GM18502 (cell line): ENCODE results near the gene DNAH5.

Experiments
- ATAC-seq: cut with Tn5 transposase; IDR thresholded peaks from one replicate; pipeline ENCODE4 v1.9.1; 2021; ENCODE audit warnings: mild to moderate bottlenecking; ENCODE audit not compliant: unreplicated experiment, poor library complexity

DNAH5 gene

GRCh38 chr5:13745508-13745907, 199.0 kb downstream of the DNAH5 start:
- no peak for ATAC-seq

- no peak for ATAC-seq
These were observed 204.0 kb downstream of the DNAH5 start for GRCh38 chr5:13740471-13740870.

DNA sequence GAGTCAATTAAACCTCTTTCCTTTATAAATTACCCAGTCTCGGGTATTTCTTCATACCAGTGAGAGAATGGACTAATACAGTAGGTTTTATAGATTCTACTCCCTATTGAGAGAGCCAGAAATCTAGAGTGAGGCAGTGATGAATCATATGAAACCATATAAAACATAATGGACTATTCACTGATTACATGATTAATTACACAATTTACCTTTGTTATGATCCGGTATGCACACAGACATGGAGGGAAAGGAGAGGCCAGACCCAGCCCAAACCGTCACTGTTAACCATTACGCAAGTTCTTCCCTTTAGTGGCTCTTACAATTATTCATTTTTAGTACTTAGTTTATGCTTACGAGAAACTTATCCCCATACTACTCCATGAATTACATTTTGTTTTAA, 205.0 kb downstream of the DNAH5 start:
- no peak for ATAC-seq

DNA sequence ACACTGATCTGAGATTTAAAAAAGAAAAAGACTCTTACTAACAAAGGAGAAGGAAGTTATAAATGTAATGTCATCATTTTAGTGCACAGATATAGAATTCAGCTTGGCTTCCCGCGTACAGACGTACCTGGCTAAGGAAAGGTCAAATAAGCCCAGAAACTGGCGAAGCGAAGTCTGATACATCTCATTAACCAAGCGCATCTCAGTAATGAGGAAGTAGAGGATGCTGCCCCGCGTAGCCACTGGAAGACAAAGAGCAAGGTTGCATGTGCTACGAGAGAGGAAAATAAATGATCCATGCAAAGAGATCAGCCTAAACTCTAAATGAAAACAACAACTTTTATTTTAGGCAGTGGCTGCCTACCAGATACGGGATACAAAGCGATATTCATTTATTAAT, 208.8 kb downstream of the DNAH5 start:
- ATAC-seq: no peak

DNA sequence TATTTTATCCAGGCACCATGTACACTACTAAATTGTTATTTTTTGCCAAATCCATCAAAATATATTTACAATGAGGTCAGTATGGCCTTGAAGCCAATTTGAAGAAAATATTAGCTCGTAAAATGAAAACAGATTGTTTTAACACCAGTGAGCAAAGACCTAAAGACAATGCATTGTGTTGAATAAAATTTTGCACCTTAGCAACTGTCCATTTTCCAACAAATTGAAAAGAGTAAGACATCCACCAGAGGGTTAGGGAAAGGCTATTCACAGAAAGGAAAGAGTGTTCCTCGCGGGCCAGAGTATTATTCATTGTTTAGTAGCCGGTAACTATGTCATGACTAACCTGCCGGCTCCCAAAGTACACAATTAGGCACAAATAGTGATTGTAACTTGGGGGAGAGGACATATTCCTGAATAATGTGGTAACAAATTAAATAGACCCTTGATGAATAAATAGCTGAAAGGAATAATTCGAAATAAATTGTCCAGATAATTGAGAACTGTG, 213.3 kb downstream of the DNAH5 start:
- no peak for ATAC-seq

DNA sequence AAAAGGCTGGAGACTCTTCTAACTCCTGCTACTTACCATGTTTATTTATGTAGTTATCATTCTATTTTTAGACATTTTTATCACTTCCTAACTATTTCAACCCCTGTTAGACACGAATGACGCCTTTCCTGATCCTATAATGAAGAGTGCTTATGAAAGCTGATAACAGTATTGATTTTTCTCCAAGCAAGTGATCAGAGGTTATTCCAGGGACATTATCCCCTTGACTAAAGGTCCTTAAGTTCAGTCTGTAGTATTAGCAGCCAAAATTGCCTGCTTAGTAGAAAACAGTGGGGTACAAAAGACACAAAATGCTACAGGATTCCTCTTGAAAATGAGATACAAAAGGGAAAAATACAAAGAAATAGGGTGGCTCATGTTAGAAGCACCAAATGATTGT, 235.6 kb downstream of the DNAH5 start:
- ATAC-seq: no peak

DNA sequence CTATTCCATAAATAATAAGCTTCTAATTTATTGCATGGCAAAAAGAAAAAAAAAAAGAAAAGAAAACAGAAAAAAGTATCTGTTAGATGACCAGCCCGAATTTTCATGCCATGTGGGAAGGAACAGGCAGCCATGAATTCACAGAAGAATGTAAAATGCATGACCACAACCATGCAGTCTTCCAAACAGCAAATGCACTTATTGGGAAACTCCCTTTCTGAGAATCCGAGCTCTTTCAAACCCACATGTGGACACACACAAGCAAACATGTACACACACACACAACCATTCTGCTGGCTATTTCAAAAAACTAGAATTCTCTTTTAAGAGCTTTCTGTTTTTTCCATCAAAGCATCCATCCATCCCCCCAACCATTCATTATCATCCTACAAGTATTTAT, 236.1 kb downstream of the DNAH5 start:
- ATAC-seq: no peak

DNA sequence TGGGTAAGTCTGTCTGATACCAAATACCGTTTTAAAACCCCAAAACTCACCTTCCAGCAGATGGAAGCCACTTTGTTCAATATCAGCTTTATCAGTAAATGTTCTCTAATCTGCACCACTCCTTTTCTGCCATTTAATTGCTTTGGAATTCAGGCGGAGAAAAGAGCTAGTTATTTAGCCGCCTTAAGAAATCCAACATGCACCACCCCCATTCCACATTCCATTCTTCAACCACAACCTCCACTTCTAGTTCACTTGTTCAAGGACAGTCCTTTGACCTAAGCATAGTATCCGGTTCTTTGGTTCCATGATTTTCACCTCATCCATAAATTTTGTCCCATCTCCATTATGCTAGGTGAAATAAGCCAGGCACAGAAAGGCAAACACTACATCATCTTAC, 240.1 kb downstream of the DNAH5 start:
- ATAC-seq: no peak

GRCh38 chr5:13700626-13701025, 243.9 kb downstream of the DNAH5 start:
- ATAC-seq: no peak

- no peak for ATAC-seq
These were observed 245.6 kb downstream of the DNAH5 start for GRCh38 chr5:13698885-13699284.

DNA sequence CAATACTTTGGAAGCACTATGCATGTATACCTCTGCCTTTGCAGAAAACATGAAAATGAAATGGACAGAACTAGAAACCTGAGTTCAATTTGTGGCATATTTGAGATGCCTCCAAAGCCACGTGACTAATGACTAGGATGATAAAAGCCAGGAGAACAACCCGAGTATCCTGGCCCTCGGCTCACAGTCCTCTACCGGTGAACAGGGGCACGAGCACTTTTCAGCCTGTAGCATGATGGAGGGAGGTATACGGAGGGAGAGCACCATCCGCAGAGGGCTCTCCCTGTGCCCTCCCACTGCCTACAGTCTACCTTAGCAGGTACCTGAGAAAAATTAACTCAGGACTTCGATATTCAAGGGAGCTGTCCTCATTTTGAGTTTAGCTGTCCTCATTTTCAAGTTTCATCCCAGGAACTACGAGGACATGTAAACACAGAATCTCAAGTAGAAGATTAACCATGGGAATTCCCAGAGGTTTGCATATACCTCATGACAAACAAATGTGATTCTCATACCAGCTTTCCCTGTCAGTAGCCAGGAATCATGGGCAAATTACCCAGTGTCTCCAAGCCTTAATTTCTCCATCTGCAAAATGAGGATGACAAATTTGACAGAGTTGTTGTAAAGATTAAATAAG, 249.3 kb downstream of the DNAH5 start:
- no peak for ATAC-seq

DNA sequence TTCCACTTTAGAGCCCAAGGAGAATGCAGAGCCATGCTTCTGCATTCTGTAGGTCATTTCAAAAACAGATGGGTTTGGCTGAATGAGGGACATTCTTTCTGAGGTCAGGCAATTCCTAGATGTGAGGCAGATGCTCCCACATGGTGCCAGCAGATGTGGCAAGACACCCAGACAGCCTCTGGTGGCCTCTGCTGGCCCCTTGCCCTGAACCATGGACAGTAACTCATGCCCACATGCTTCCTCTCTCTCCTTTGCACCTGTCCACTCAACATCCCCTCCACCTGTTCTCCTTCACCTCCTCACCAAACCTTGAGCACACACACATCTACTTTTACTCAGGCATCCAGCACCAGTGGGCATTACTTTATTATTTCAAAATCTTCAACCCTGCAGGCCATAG, 252.3 kb downstream of the DNAH5 start:
- no peak for ATAC-seq

DNA sequence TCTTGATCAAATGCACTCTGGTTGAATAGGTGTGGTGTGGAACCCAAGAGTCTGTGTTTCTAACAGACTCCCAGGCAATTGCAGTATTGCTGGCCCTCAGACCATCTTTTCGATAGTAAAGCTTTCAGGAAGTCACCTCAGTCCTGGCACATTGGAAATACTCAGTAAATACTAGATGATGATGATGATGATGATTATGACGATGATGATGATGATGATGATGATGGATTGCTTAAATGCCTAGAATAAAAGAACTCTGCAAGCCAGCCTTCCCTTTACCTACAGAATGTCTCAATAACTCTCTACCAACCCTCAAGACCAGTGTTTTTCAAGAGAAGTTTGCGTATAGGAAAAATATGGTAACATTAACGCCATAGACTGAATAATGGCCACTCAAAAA, 268.0 kb downstream of the DNAH5 start:
- no peak for ATAC-seq

- no peak for ATAC-seq
These were observed 270.1 kb downstream of the DNAH5 start for GRCh38 chr5:13674391-13674790.

DNA sequence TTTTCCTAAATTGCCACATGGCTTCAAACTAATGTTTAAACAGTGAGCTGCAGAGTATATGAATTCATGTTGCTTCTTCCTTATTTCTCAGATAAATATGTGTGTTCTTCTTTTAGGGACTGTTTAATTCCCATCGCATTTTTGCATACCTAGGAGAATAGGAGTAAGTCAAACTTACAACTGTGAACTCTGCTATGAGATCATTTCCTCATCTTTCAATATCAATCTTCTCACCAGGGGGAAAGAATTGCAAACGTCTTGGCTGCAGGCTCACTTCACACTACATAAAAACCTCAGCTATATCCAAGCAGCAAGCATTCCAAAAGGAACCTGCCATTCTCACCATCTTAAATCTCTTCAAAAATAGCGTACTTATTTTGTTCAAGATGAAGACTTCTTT, 271.0 kb downstream of the DNAH5 start:
- ATAC-seq: no peak

GRCh38 chr5:13664377-13664776, 280.1 kb downstream of the DNAH5 start:
- ATAC-seq: no peak

DNA sequence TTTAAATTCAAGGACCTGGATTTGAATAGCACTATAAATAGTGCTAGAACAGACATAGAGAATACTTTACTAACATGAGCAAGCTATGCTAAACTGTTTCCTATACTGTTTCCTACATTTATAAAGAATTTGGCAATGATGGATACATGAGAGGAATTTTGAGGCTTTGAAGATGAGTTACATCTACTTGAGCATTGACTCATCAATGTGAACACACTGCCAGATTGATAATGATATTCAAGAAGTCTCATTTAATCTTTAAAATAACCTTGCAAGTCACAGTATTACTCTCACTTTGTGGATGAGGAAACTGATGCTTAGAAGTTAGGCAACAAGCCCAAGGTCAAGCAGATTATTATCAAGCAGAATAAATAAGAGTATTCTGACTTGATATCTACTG, 281.9 kb downstream of the DNAH5 start:
- no peak for ATAC-seq

DNA sequence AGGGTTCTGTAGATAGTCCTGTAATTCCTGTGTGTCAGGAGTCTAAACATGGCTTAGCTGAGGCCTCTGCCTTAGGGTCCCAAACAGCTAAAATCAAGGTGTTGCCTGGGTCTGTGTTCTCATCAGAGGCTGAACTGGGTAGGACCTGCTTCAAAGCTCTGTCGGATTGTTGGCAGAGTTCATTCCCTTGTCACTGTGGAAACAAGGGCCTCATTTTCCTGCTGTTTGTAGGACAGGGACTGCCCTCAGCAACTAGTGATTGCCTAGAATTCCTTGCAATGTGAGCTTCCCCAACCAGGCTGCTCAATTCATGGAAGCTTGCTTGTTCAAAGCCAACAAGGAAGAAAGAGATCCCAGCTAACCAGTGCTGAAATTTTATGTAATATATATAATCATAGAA, 283.2 kb downstream of the DNAH5 start:
- ATAC-seq: no peak

- ATAC-seq: no peak
These were observed 284.4 kb downstream of the DNAH5 start for GRCh38 chr5:13660072-13660471.

DNA sequence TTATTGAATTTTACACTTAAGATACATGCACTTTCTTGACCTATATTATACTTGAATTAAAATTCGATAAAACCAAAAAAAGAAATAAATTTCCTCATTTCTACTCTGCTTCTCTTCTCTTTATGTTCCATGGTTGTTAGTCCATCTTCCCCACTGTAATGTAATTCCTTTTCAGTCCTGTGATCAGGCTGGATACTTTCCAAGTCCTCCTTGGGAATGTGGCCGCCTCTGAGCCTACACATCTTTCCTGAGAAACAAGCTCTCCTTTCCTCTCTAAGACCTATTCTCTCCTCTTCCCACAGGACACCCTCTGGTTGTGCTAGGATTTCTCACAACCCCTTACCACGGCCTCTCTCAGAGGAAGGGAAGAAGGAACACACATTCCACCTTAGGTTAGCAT, 285.1 kb downstream of the DNAH5 start:
- ATAC-seq: no peak

DNA sequence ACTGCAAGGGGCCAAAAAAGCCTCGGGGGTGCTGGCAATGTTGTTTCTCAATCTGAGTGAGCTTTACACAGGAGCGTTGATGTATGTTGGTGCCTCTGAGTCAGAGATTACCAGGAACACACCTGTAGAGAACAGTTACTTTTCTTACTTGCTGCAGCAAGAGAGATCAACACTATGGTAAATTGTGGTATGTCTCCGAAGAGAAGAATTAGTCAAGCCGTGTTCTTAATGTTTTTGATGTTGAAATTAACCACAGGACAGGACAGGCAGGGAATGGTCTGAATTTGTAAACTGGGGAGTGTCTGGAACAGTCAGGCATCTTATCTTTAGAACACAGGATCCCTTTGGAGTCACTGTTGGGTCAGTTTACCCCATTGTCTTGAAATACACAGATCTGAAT, 285.7 kb downstream of the DNAH5 start:
- no peak for ATAC-seq

DNA sequence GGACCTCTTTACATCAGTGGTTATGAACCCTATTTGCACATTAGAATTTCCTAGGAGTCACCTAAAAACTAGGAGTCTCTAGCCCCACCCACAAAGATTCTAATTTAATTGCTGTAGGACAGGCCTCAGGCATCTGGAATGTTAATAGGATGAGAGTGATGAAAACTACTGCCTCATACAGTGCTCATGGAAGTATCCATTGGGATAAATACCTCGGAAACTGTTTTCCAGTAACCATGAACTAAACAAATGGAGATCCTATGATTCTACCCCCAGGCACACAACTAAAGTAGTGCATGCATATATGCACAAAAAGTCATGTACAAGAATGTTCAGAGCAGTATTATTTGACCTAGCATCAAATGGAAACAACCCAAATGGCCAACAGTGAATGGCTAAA, 286.3 kb downstream of the DNAH5 start:
- ATAC-seq: no peak

DNA sequence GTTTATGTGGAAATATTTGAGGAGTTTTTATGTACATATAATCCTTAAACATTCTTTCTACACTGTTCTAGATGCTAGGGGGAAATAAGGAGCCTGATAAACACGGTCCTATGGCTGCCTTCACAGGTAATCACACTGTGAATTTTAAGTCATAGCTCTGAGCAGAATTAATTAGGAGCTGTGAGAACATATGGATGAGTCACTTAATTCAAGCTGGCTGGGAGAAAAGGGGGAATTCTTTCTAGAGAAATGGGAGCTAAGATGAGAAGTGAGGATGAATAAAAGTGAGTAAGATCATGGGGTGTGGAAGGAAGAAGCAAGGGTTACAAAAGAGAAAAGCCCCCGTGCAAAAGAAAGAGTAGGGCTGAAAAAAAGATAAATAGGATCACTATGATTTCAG, 290.8 kb downstream of the DNAH5 start:
- no peak for ATAC-seq
